ENCODE results near the gene ADCYAP1R1. TPM values are rescaled to one million over a fixed set of nuclear protein-coding genes. Genes with fewer than 3 reads are reported as not detected.
A peak's percentile ranks its signal among the peaks of the same experiment; 100 is the strongest.

ADCYAP1R1 gene
- total RNA-seq (2014; rRNA removed; shearing (Covaris generic)): not detected in 2 replicates

DNA sequence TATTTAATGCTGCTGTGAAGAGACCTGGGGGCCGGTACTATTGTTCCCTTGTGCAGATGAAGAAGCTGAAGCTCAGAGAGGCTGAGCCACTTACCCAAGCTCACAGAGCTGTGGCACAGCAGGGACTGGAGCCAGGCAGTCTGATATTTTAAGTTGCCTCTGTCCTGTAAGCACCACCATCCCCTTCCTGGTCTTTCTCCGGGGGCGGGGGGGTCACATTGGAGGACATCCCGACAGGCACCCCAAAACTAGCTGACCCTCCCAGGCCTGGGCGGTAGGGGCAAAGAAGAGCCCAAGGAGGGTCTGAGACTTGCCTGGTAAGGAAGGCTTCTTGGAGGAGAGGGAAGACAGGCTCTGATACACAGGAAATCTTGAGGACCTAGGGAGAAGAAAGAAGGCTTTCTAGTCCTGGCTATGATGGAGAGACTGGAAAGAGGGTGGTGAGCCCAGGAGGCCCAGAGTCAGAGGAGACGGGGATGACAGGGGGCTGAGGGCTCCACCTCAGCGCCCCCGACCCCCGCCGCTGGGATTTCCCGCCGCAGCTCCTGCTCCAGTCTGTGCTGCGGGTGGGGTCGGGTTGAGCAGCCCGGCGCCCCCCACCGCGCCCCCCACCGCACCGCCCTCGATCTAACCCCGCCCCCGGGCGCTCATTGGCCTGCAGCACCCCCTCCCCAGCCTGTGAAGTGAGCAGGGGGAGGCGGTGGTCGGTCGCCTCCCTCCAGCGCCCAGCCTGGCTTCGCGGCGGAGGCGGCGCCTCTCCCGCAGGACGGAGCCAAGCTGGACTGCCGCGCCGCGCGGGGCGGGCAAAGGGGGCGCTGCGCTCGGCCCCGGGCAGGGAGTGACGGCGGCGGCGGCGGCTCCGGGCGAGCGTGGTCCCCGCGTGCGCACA lies at the start of gene ADCYAP1R1:
ADCYAP1R1 (plus strand) TSS at position 711 of the 889 bp plus-strand sequence. CDS start 10,957 bp downstream, outside the sequence.
- in situ Hi-C loops (cut with HindIII; ENCODE audit: low sequenced_read_pairs): no loop called here
- DNase-seq (ENCODE audit: low spot score): peak; percentile 79

GRCh38 chr7:31003097-31003496 lies 49.0 kb upstream of the ADCYAP1R1 start:
- in situ Hi-C loops (cut with HindIII; ENCODE audit: low sequenced_read_pairs): no loop called here
- no peak for DNase-seq (ENCODE audit: low spot score)

DNA sequence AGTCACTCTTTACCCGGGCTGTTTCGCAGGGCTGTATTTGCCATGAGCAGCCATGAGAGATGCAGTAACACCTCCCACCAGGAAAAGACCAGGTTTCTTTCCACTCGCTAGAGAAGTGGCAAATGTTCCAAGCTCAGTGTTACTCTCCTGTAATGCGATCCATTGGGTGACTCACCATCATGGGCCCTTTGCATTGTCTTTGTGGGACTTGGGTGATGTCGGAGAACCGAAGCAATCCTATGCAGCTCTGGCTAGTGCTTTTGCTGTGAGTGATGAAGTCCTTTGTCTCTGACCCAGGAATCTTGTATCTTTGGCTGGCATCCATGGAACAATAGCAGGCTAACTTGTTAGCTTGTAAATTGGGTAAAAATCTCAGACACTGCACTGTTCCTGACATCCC lies 48.4 kb upstream of the ADCYAP1R1 start:
- in situ Hi-C loops (cut with HindIII; ENCODE audit: low sequenced_read_pairs): no loop called here
- no peak for DNase-seq (ENCODE audit: low spot score)

- DNase-seq (ENCODE audit: low spot score): no peak
- in situ Hi-C loops (cut with HindIII; ENCODE audit: low sequenced_read_pairs): no loop called here
These were observed 47.7 kb upstream of the ADCYAP1R1 start for GRCh38 chr7:31004393-31004792.

DNA sequence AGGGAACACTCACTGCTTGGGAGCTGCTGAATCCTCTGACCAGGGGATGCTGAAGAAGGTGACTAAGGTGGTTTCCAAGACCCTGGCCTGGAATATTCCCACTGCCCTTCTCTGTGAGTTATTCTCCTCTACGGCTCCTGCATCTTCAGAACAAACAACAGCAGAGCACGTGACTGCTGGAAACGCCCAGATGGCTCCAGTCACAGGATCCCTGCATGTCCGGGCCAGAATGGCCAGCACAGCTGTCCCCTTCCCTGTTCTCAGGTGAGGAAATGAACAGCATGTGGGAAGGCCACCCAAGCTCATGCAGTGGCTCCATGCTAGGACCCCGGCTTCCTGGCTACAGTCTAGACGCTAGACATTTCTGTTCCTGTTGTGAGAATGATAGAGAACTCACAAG lies 45.3 kb upstream of the ADCYAP1R1 start:
- in situ Hi-C loops (cut with HindIII; ENCODE audit: low sequenced_read_pairs): no loop called here
- no peak for DNase-seq (ENCODE audit: low spot score)

DNA sequence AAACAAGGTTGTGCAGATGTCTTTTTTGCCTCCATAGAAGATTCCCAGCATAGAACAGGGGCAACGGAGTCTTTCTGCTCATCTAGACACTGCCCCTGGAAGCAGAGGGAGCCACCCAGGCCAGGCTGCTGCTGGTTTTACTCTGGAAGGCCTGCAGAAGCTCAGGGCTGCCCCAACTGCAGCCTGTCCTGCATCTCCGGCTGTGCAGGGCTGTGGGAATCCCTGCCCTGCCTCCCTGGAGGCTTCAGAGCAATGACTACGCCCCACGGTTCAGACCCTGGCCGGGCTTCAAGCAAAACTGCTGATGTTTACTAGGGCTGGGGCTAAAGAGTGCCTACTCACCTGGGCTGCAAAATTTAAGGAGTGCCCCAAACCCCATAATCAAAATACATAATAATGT lies 44.5 kb upstream of the ADCYAP1R1 start:
- no peak for DNase-seq (ENCODE audit: low spot score)
- in situ Hi-C loops (cut with HindIII; ENCODE audit: low sequenced_read_pairs): no loop called here

DNA sequence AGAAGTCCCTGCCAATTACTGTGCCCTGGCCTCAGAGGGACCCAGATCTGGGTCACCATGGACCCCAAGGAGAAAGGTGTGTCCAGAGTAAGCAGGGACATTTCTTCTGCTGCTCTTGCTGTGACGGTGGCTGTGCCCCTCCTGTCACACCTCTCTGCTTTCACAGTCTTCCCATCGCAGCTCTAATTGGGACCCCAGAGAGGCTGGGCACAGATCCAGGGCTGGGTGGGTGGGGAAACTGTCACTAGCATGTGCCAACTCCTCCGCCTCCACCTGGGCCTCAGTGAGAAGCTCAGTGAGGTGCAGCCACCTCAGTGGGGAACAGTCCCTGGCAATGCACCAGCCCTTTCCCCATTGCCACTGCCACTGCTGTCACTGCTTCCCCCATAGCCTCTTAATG lies 37.3 kb upstream of the ADCYAP1R1 start:
- DNase-seq (ENCODE audit: low spot score): no peak
- in situ Hi-C loops (cut with HindIII; ENCODE audit: low sequenced_read_pairs): no loop called here

DNA sequence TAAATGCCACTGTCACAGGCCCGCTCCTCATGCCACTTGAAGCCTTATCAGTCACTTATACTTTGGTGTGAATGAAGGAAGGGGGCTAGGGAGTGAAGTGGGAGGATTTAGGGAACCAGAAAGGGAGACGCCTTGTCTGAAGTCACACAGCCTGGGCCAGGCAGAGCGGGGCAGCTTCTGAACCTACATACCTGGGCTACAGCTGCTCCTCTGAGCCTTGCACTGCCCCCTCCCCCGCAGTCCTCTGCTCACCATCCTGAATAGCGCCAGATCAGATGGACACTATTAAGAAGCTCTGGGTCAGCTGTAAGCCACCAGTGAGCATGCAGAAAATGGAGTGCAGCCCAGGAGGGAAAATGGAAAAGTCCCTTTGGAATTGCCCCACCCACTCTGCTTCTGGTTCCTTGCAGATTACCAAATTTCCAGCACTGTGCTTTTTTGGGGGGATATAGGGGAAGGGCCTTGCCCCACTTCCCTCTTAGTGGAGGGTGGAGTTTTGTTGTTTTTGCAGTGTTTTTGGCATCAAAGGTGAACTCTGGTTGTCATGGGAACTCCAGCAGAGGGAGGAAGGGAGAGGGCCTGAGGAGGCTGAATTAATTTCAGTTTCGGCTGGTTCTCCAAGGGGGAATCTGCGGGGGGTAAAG lies 35.0 kb upstream of the ADCYAP1R1 start:
- in situ Hi-C loops (cut with HindIII; ENCODE audit: low sequenced_read_pairs): no loop called here

GRCh38 chr7:31017721-31018120 lies 34.4 kb upstream of the ADCYAP1R1 start:
- in situ Hi-C loops (cut with HindIII; ENCODE audit: low sequenced_read_pairs): no loop called here
- no peak for DNase-seq (ENCODE audit: low spot score)

More for the DNA sequence above, 35.0 kb upstream of the ADCYAP1R1 start:
- no peak for DNase-seq (ENCODE audit: low spot score)

GRCh38 chr7:31019509-31019908 lies 32.6 kb upstream of the ADCYAP1R1 start:
- DNase-seq (ENCODE audit: low spot score): no peak
- in situ Hi-C loops (cut with HindIII; ENCODE audit: low sequenced_read_pairs): no loop called here

DNA sequence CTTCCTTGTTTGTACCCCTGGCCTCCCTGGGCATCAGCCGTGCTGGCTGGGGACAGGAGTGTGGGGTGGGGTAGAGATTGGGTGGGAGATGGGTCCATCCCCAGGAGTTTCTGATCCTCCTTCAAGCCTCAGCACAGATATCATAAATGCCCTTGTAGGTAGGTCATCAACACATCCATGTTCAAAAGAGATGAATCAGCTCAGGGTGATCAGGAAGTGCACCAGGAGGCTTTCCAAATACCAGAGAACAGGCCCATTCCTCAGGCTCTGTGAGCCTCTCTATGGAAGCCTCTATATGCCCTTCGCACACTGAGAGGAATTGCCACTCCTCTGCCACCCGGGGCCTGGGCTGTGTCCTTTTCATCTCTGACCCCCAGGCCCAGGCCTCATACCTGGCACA lies 31.9 kb upstream of the ADCYAP1R1 start:
- DNase-seq (ENCODE audit: low spot score): no peak

DNA sequence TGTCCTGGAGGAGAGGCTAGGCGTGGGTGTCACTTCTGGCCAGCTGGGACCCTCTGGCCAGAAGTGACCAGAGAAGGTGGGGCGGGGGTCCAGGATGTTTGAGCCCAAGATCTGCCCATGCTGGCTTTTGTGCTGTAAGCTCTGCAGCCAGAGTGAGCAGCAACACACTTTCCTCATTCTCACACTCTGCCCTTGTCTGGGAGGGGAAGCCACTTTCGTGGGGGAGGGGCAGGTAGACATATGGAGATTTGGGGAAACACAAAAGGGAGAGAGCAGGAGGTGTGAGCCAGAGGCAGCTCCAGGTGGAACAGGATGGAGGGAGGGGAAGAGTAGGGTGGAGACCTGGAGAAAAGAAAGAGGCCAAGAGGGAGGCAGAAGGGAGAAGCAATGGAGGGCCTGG lies 31.5 kb upstream of the ADCYAP1R1 start:
- DNase-seq (ENCODE audit: low spot score): no peak
- in situ Hi-C loops (cut with HindIII; ENCODE audit: low sequenced_read_pairs): no loop called here

More for the DNA sequence above, 31.9 kb upstream of the ADCYAP1R1 start:
- in situ Hi-C loops (cut with HindIII; ENCODE audit: low sequenced_read_pairs): no loop called here

DNA sequence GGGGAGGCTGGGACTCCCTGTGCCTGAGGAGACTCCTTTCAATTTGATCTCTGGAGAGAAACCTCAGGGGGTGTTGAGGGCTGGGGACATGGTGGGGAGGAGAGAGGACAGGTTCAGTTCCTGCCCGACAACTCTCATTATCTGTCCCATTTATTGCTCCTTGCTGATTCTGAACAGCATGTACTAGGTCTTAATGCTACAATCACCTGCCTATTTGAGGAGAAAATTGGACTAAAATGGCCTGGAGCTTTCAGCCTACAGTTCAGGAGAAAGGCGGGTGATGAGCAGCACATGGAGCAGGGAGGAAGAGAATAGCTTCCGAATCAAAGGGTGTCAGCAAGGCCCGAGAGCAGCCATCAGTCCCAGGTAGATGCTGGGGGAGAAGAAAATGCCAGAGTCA lies 30.0 kb upstream of the ADCYAP1R1 start:
- in situ Hi-C loops (cut with HindIII; ENCODE audit: low sequenced_read_pairs): no loop called here
- no peak for DNase-seq (ENCODE audit: low spot score)

GRCh38 chr7:31022726-31023125 lies 29.4 kb upstream of the ADCYAP1R1 start:
- in situ Hi-C loops (cut with HindIII; ENCODE audit: low sequenced_read_pairs): no loop called here
- no peak for DNase-seq (ENCODE audit: low spot score)

GRCh38 chr7:31023877-31024276 lies 28.2 kb upstream of the ADCYAP1R1 start:
- in situ Hi-C loops (cut with HindIII; ENCODE audit: low sequenced_read_pairs): no loop called here
- DNase-seq (ENCODE audit: low spot score): no peak

DNA sequence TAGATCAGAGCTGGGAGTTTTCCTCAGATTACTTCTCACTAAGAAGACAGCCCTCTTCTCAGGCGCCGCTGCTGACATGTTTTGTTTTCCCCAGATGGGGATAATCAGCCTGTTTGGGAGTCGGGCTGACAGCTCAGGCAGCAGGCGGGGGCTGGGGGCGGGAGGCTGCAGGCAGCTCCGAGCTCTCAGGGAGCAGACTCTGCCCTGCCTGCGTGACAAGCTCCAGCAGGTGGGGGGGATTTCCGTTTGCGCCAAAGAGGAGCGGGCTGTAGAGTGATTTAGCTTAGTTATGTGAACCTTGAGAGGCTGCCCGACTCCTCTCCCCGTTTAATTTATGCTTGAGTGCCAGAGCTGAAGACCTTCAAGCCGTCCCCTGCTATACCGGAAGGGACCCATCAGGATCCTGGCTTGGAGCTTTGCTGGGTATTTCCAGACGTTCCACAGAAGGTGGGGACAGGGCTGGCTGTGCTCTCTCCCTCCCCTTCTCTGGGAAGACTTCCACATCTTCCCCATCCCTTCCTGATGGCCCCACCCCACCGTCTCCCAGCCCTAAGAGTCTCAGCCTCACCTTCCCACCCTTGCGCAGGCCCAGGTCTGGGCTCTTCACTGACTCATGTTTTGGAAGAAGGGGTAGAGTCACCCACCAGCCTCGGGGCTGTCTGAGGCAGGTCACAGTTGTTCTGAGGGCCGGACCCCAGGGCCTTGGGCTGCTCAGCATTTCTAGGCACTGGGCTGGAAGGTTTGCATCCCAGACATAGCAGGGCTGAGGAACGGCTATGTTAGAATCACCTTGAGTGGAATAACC lies 24.7 kb upstream of the ADCYAP1R1 start:
- DNase-seq (ENCODE audit: low spot score): peak; percentile 47
- in situ Hi-C loops (cut with HindIII; ENCODE audit: low sequenced_read_pairs): no loop called here

DNA sequence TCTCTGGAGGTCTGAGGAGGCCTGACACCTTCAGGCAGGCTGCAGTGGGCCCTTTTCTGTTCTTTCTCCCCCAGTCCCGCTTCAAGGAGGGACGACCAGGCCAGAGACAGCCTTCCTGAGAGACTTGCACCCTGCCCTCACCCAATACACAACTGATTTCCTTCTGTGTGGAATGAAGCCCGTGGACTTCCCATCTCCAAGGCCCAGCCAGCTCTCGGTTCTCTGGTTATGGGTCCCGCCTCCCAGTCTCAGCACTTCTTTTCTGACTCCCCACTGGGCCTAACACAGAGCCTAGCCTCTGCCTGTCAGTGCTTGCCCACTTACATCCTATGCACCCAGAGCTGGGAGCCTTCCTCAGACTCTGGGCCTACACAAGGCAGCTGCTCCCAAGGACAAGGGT lies 24.1 kb upstream of the ADCYAP1R1 start:
- no peak for DNase-seq (ENCODE audit: low spot score)
- in situ Hi-C loops (cut with HindIII; ENCODE audit: low sequenced_read_pairs): no loop called here

DNA sequence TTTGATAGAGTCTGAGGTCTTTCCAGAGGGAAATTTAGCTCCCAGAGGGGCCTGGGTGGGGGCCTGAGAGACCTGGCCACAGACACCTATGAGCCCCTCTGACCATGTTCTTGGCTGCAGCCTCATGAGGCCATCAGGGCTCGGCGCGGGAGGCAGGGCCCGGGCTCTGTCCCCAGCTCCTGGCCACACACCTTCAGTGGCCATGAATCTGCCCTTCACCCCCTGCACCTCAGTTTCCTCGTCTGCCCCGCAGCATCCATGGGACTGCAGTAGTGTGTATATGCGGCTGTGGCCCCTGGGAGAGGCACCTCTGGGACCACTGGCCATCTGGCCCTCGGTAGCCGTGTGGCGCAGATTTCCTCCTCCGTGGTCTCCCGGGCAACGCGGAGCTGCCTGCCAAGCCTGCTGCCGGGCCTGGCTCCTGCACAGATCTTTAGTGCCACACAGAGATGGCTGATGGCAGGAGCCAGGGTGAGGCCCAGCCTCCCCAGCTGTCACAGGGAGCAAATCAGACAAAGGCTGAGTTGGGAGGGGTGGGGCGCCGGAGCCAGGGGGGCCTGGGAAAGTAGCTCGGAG lies 23.6 kb upstream of the ADCYAP1R1 start:
- in situ Hi-C loops (cut with HindIII; ENCODE audit: low sequenced_read_pairs): no loop called here
- DNase-seq (ENCODE audit: low spot score): peak; percentile 95

GRCh38 chr7:31029251-31030042 lies 22.7 kb upstream of the ADCYAP1R1 start:
- peak; percentile 45 for DNase-seq (ENCODE audit: low spot score)
- in situ Hi-C loops (cut with HindIII; ENCODE audit: low sequenced_read_pairs): no loop called here
